Measurements from ENCODE around the gene PIP4K2A. TPM values are rescaled to one million over a fixed set of nuclear protein-coding genes. Genes with fewer than 3 reads are reported as not detected.

Gene PIP4K2A
- total and polyA plus RNA-seq, 2 of the 13 experiments (the other 11 are each of a cell fraction or from before 2014, with no cell fraction given) = 9.1 to 22.6 TPM

DNA sequence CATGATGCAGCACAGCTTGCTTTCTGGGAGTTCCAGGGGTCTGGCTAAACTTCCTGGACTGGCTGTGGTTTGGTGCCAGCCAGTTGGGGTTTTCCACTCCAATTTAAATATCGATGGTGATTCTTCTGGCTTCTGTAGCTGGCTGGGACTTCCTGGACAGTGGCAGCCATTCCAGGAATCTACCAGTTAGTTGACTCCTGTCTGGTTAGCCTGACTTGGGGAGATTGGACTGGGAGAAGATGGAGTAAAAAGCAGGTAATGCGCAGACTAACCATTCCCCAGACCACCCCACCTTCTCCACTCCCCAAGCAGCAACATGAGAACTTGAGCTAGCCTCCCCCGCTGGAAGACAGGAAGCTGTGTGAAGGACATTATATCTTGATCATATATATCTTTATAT lies 6.3 kb upstream of the PIP4K2A start:
- POLR2A ChIA-PET = no interaction called here
- in situ Hi-C loops (cut with HindIII; ENCODE audit: extremely low pct_ligation_motif_present, low pct_unique_long_range_greater_than_20kb) = loop anchor here (25.0 kb wide), 1 partner anchor 408 kb away; the partner anchor contains the start of genes BMI1 and COMMD3

More for the DNA sequence above, 6.3 kb upstream of the PIP4K2A start:
- FAIRE-seq (no peak), ATAC-seq (no peak), DNase-seq (ENCODE audit: low spot score) (no peak)
- BruUV-seq (replicated peaks) = no TSS peak
- H3K4me2 ChIP-seq (ENCODE audit: low read depth, low read length) = no peak overlapping the region
- intact Hi-C loops (cut with micrococcal nuclease; ENCODE audit: unreplicated experiment) = no loop called here
- no peaks in the 10 kb centered on the region for H3K79me2 ChIP-seq (ENCODE audit: insufficient read depth, low read length)
- no peaks in the 10 kb centered on the region for H3K9me3 ChIP-seq (ENCODE audit: low read length)
- peaks cover 15% of the 10 kb centered on the region for H3K4me1 ChIP-seq (ENCODE audit: insufficient read depth, low read length)
- H3K27me3 ChIP-seq (ENCODE audit: control insufficient read depth in 1 of 2, insufficient read depth in 2 of 2, low read length in 2 of 2) = peaks cover 1 to 3% of the 10 kb centered on the region in 2 experiments; a peak in 3 of 5 replicates
- no peaks in the 10 kb centered on the region for H3K36me3 ChIP-seq (replicated peaks in 1 of 2; ENCODE audit: control insufficient read depth in 1 of 2, insufficient read depth in 2 of 2, low read length in 2 of 2)
- no peak overlapping the region for H3K4me3 ChIP-seq (replicated peaks in 1 of 3; ENCODE audit: insufficient read depth in 1 of 3, low read depth in 2 of 3, low read length in 3 of 3)
- H2AFZ ChIP-seq (ENCODE audit: low read length) = no peak overlapping the region
- no peak overlapping the region for H3K27ac ChIP-seq (ENCODE audit: extremely low read length, insufficient read depth, low read length)
- no peaks in the 10 kb centered on the region for H4K20me1 ChIP-seq (ENCODE audit: insufficient read depth, low read length)
- H3K9ac ChIP-seq (ENCODE audit: insufficient read depth, low read depth, low read length) = no peak overlapping the region
- CTCF ChIA-PET (ENCODE audit: low intra/inter-chr PET ratio, low total read pairs) = no interaction called here
- no peak for TF ChIP-seq FOXA1 (IDR thresholded peaks at IDR 0.05)
- TF ChIP-seq FOXA1 (CRISPR knock-in tag; IDR thresholded peaks at IDR 0.05) = no peak
- TF ChIP-seq ZNF556 (CRISPR knock-in tag; IDR thresholded peaks at IDR 0.05; ENCODE audit: borderline replicate concordance) = no peak
- TF ChIP-seq XRCC5 (optimal IDR thresholded peaks at IDR 0.05; ENCODE audit: low read length) = no peak
- TF ChIP-seq, protein P1, sequence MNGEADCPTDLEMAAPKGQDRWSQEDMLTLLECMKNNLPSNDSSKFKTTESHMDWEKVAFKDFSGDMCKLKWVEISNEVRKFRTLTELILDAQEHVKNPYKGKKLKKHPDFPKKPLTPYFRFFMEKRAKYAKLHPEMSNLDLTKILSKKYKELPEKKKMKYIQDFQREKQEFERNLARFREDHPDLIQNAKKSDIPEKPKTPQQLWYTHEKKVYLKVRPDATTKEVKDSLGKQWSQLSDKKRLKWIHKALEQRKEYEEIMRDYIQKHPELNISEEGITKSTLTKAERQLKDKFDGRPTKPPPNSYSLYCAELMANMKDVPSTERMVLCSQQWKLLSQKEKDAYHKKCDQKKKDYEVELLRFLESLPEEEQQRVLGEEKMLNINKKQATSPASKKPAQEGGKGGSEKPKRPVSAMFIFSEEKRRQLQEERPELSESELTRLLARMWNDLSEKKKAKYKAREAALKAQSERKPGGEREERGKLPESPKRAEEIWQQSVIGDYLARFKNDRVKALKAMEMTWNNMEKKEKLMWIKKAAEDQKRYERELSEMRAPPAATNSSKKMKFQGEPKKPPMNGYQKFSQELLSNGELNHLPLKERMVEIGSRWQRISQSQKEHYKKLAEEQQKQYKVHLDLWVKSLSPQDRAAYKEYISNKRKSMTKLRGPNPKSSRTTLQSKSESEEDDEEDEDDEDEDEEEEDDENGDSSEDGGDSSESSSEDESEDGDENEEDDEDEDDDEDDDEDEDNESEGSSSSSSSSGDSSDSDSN (CRISPR knock-in tag; IDR thresholded peaks at IDR 0.05) = no peak
- TF ChIP-seq ZBTB38 (CRISPR knock-in tag; IDR thresholded peaks at IDR 0.05) = no peak
- no peak for TF ChIP-seq NFKB2 (CRISPR knock-in tag; IDR thresholded peaks at IDR 0.05; ENCODE audit: borderline replicate concordance)
- TF ChIP-seq ZNF572 (CRISPR knock-in tag; IDR thresholded peaks at IDR 0.05) = no peak
- no peak for TF ChIP-seq MBNL3 (CRISPR knock-in tag; conservative IDR thresholded peaks at IDR 0.05)
- TF ChIP-seq CHD2 (IDR thresholded peaks at IDR 0.05; ENCODE audit: low read depth, low read length) = no peak
- no peak for TF ChIP-seq RBAK (CRISPR knock-in tag; IDR thresholded peaks at IDR 0.05)
- no peak for TF ChIP-seq MIER2 (CRISPR knock-in tag; IDR thresholded peaks at IDR 0.05)
- TF ChIP-seq KLF6 (CRISPR knock-in tag; IDR thresholded peaks at IDR 0.05) = no peak
- TF ChIP-seq CCDC6 (CRISPR knock-in tag; IDR thresholded peaks at IDR 0.05) = no peak
- TF ChIP-seq CENPX (CRISPR knock-in tag; IDR thresholded peaks at IDR 0.05) = no peak
- WGBS (ENCODE audit: low lambda C conversion rate) = 64% methylated on average over 3 of the region's 3 CpGs
